ENCODE measurements around the gene FLOT1. TPM values are rescaled to one million over a fixed set of nuclear protein-coding genes. Genes with fewer than 3 reads are reported as not detected.

Gene FLOT1
- polyA plus RNA-seq, 1 experiment = 155 TPM

DNA sequence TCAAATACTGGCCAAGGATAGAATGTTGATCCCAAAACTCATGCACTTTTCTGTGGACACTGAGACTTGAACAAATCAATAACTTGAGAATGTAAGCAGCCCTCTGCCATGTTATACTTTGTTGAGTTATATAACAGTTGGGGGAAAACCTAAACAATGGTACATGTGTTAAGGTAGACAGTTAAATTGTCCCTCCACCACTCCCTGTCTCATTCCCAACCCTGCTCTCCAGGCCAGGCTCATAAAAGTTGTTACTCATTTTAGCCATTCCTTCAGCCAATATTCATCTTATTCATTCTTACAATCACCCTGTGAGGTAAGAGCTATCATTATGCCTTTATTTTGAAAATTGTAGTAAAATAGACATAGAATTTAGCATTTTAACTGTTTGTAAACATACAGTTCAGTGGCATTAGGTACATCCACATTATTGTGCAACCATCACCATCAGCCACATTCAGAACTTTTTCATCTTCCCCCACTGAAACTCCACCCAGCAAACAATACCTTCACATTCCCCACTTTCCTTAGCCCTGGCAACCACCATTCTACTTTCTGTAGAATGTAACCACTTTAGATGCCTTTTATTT is 40.0 kb upstream of the FLOT1 start:
- H3K27me3 ChIP-seq (ENCODE audit: control insufficient read depth, insufficient read depth, low read length) = no peaks in the 10 kb centered on the region
- TF ChIP-seq, protein P1, sequence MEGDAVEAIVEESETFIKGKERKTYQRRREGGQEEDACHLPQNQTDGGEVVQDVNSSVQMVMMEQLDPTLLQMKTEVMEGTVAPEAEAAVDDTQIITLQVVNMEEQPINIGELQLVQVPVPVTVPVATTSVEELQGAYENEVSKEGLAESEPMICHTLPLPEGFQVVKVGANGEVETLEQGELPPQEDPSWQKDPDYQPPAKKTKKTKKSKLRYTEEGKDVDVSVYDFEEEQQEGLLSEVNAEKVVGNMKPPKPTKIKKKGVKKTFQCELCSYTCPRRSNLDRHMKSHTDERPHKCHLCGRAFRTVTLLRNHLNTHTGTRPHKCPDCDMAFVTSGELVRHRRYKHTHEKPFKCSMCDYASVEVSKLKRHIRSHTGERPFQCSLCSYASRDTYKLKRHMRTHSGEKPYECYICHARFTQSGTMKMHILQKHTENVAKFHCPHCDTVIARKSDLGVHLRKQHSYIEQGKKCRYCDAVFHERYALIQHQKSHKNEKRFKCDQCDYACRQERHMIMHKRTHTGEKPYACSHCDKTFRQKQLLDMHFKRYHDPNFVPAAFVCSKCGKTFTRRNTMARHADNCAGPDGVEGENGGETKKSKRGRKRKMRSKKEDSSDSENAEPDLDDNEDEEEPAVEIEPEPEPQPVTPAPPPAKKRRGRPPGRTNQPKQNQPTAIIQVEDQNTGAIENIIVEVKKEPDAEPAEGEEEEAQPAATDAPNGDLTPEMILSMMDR (IDR thresholded peaks at IDR 0.05; ENCODE audit: low read depth, low read length) = no peak
- CTCF ChIA-PET = interaction anchor here (1.1 to 1.3 kb wide), 4 partner anchors 30 to 305 kb away, joined by 3 to 6 read pairs (median 3); partner anchors contain the start of gene IER3
- POLR2A ChIA-PET = interaction anchor here (1.3 to 2.7 kb wide), 10 partner anchors 8 to 56 kb away, joined by 4 to 49 read pairs (median 9); partner anchors contain the start of genes FLOT1 and IER3
- no peaks in the 10 kb centered on the region for H3K9me3 ChIP-seq (ENCODE audit: control insufficient read depth, insufficient read depth, low read length)
- H3K27ac ChIP-seq (ENCODE audit: low read depth, low read length) = peak overlapping the region; percentile 100
- H3K4me3 ChIP-seq (ENCODE audit: low read depth, low read length) = no peak overlapping the region
- DNase-seq (ENCODE audit: low read depth, low spot score) = no peak

DNA sequence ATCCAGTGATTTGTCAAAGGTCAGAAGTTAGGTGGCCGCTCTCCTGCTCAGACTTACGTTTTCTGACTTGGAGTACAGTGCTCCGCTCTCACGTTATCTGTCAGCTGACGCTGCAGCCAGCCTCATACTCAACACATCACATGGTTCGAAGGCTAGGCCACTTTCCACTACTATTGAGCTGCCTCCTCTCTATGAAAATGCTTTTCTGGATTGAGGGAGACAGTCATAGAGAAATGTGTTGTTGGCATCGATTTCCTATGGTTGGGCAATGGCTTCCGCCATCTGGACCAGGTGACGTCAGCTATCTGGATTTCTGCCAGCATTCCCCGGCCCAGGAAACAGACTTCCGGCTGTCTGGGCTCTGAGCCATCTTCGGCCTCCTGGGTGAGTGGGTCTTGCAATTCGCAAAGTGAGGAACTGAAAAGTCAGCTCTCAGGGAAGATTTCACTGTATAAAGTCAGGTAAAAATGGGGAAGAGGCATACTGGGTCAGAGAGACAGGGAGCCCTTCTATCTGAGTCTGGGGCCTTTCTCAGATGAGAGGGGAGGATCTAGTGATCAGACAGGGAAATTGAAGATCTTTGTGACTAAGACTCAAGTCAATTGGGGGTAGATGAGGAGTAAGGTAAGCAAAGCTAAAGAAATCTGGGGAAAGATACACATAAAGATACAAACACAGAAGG is 39.4 kb upstream of the FLOT1 start:
- POLR2A ChIA-PET = interaction anchor here (0.9 to 2.7 kb wide), 16 partner anchors 9 to 60 kb away, joined by 3 to 49 read pairs (median 6); partner anchors contain the start of genes FLOT1 and IER3
- H3K27ac ChIP-seq (ENCODE audit: low read depth, low read length) = peak overlapping the region; percentile 100
- CTCF ChIA-PET = interaction anchor here (0.7 to 1.5 kb wide), 9 partner anchors 25 to 305 kb away, joined by 3 to 6 read pairs (median 3); partner anchors contain the start of gene IER3
- peak; percentile 98 for DNase-seq (ENCODE audit: low read depth, low spot score)
- TF ChIP-seq, protein P1 (IDR thresholded peaks at IDR 0.05; ENCODE audit: low read depth, low read length) = no peak
- H3K27me3 ChIP-seq (ENCODE audit: control insufficient read depth, insufficient read depth, low read length) = no peaks in the 10 kb centered on the region
- H3K9me3 ChIP-seq (ENCODE audit: control insufficient read depth, insufficient read depth, low read length) = no peaks in the 10 kb centered on the region
- no peak overlapping the region; the same call in 1 of the 2 replicates for H3K4me3 ChIP-seq (ENCODE audit: low read depth, low read length)

DNA sequence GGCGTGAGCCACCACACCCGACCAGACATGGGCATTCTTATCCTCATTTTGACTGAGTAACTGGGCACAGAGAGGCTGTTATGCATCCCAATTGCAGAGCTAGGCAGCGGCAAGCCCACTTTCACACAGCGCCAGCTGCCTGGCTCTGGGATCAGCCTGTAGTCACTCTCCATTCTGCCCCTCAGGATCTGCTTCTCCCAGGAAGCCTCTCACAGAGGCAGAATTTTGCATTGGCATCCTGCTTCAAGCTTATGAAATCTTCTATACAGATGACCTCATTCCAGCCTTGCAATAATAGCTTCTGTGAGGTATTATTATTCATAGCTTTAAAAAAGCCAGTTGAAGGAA is 38.9 kb upstream of the FLOT1 start:
- POLR2A ChIA-PET = interaction anchor here (0.9 to 2.7 kb wide), 16 partner anchors 10 to 59 kb away, joined by 3 to 49 read pairs (median 6); partner anchors contain the start of genes FLOT1 and IER3
- peak overlapping the region; percentile 33 for H3K4me3 ChIP-seq (ENCODE audit: low read depth, low read length)
- TF ChIP-seq, protein P1 (IDR thresholded peaks at IDR 0.05; ENCODE audit: low read depth, low read length) = no peak
- CTCF ChIA-PET = interaction anchor here (0.7 to 1.5 kb wide), 8 partner anchors 24 to 298 kb away, joined by 3 to 6 read pairs (median 3); partner anchors contain the start of gene IER3
- H3K9me3 ChIP-seq (ENCODE audit: control insufficient read depth, insufficient read depth, low read length) = no peaks in the 10 kb centered on the region
- no peak for DNase-seq (ENCODE audit: low read depth, low spot score)
- H3K27ac ChIP-seq (ENCODE audit: low read depth, low read length) = peak overlapping the region; percentile 100
- no peaks in the 10 kb centered on the region for H3K27me3 ChIP-seq (ENCODE audit: control insufficient read depth, insufficient read depth, low read length)

DNA sequence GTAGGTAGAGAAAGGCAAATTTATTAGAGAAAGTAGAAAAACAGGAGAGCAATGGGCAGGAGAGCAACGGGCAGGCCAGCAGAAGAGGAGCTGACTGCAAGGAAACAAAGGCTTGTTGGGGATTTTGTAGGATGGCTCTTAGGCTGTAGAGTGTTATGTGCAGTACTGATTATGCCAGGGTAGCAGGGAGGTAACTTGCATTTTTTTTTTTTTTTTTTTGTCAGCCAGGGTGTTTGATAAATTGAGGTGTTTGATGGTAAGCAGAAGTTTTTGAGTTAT is 38.1 kb upstream of the FLOT1 start:
- no peaks in the 10 kb centered on the region for H3K9me3 ChIP-seq (ENCODE audit: control insufficient read depth, insufficient read depth, low read length)
- no peak overlapping the region for H3K4me3 ChIP-seq (ENCODE audit: low read depth, low read length)
- no peaks in the 10 kb centered on the region for H3K27me3 ChIP-seq (ENCODE audit: control insufficient read depth, insufficient read depth, low read length)
- ChIA-PET CTCF (interaction anchor here (1.5 kb wide), 1 partner anchor 42 kb away, joined by 3 read pairs; no protein-coding TSS in a partner anchor), POLR2A (interaction anchor here (2.0 to 2.7 kb wide), 3 partner anchors 29 to 39 kb away, joined by 7 to 49 read pairs (median 14); partner anchors contain the start of gene IER3)
- H3K27ac ChIP-seq (ENCODE audit: low read depth, low read length) = peak overlapping the region; percentile 100
- DNase-seq (ENCODE audit: low read depth, low spot score) = no peak
- TF ChIP-seq, protein P1 (IDR thresholded peaks at IDR 0.05; ENCODE audit: low read depth, low read length) = no peak

Measured in AG04450 (cell line).